GM23248 (cell line): ENCODE data around the gene PPP1R36.

Experiments used
- EZH2 ChIP-seq: fragments of 200-600 bp; sonication (generic); IDR thresholded peaks from 2 replicates; pipeline ENCODE4 v1.6.1; 2018; ENCODE audit warnings: antibody characterized with exemption, mild to moderate bottlenecking; ENCODE audit not compliant: insufficient read depth, poor library complexity, severe bottlenecking
- EZH2phosphoT487 ChIP-seq: fragments of 200-600 bp; sonication (generic); IDR thresholded peaks from 2 replicates; pipeline ENCODE4 v1.6.1; 2018; ENCODE audit warnings: antibody characterized with exemption, moderate library complexity, mild to moderate bottlenecking, low read depth; ENCODE audit not compliant: insufficient read depth

DNA sequence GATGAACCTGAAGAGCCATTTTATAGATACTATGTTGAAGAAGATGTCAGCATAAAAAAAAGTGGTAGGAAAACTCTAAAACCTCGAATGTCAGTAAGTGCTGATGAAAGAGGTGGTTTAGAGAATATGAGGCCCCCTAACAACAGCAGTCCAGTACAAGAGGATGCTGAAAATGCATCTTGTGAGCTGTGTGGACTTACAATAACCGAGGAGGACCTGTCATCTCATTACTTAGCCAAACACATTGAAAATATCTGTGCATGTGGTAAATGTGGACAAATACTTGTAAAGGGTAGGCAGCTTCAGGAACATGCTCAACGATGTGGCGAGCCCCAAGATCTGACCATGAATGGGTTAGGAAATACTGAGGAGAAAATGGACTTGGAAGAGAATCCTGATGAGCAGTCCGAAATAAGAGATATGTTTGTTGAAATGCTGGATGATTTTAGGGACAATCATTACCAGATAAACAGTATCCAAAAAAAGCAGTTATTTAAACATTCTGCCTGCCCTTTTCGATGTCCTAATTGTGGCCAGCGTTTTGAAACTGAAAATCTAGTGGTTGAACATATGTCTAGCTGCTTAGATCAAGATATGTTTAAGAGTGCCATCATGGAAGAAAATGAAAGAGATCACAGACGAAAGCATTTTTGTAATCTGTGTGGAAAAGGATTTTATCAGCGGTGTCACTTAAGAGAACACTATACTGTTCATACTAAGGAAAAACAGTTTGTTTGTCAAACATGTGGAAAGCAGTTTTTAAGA is 27.0 kb upstream of the PPP1R36 start:
- no peak for TF ChIP-seq EZH2phosphoT487
- TF ChIP-seq EZH2: no peak
